ENCODE results near the gene CDK8.
"Not testable (repeated sequence)": the region's sequence is repeated elsewhere in the genome, so short reads cannot be mapped to it uniquely, and the experiment has no call there.

CDK8 gene

DNA sequence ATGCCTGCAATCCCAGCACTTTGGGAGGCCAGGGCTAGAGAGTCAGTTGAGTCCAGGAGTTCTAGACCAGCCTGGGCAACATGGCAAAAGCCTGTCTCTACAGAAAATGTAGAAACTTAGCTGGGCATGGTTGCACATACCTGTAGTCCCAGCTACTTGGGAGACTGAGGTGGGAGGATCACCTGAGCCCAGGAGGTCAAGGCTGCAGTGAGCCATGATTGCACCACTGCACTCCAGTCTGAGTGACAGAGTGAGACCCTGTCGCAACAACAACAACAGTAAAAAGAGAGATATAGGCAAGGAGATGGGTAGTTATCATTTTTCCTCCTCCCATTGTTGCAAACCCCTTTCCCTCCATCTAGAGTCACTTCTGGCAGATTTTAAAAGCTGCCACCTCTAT lies 62.2 kb downstream of the CDK8 start:
- not testable (repeated sequence) for DNase-seq (ENCODE audit: low read depth, low spot score)

DNA sequence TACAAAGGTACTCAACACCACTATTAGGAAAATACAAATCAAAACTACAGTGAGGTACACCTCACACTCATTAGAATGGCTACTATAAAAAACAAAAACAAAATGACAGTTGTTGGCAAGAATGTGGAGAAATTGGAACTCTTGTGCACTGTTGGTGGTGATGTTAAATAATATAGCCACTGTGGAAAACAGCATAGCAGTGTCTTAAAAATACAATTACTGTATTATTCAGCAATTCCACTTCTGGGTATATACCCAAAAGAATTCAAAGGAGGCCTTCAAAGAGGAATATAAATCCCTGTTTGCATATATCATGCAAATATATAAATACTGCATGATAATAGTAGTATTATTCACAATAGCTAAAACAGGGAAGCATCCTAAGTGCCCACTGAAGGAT lies 66.8 kb downstream of the CDK8 start:
- DNase-seq (ENCODE audit: low read depth, low spot score) = no peak

DNA sequence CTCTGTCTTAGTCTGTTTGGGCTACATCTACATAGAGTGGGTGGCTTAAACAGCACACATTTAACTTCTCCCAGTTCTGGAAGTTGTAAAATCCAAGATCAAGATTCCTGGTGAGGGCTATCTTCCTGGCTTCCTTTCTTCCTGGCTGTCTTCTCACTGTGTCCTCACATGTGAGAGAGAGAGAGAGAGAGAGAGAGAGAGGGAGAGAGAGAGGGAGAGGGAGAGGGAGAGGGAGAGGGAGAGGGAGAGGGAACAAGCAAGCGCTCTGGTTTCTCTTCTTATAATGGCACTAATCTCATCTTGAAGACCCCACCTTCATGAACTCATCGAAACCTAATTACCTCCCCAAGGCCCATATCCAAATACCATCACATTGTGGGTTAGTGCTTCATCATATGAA lies 69.2 kb downstream of the CDK8 start:
- DNase-seq (ENCODE audit: low read depth, low spot score) = no peak

DNA sequence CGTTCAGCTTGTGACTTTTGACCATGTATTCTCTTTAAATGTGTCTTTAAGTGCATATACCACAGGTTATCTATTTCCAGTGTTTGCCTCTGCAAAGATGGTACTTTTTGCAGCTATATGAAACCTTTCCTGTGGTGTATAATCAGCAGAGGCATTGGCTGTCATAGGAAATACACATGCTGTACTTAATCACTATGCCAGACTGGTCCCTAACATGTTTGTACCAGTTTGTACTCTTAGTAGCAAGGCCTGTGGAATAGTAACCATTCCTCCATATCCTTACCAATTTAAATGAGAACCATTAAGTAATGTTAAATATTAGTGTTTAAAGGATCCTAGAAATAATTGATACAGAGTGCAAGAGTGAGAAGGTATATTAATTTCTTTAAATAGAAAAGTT lies 69.8 kb downstream of the CDK8 start:
- no peak for DNase-seq (ENCODE audit: low read depth, low spot score)

DNA sequence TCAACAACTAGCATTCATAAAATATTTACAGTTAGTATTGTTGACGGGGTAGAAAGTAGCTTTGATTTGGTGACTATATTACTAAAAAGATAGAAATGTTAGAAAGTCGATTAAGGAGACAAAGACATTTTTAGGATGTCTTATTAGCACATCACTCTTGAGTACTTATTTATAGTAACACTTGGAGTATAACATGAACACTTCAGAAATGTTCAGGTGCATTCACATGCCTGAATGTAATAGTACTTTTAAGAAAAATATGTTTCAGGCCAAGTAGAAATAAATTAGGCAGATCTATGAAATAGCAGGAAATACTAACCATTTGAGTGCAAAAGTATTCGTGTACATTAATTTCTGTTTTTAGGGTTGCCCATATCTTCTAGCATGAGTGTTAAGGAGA lies 70.4 kb downstream of the CDK8 start:
- DNase-seq (ENCODE audit: low read depth, low spot score) = no peak

DNA sequence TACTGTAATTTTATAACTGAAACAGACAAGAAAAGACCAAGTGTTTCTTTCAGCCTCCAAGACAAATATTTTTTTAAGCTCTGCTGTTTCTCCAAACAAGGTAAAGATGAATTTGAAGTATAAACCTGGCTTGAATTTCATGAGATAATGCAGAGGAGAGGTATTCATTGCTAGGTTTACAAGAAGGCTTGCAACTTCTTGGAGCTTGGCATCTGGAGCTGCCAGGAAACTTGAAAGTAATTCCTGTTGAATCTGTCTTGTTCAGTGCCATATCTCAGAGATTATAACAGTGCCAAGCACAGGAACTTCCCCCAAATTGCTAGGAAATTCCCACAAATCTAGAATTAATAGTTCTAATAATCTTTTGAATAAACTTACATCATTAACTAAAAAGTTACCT lies 70.9 kb downstream of the CDK8 start:
- DNase-seq (ENCODE audit: low read depth, low spot score) = no peak

DNA sequence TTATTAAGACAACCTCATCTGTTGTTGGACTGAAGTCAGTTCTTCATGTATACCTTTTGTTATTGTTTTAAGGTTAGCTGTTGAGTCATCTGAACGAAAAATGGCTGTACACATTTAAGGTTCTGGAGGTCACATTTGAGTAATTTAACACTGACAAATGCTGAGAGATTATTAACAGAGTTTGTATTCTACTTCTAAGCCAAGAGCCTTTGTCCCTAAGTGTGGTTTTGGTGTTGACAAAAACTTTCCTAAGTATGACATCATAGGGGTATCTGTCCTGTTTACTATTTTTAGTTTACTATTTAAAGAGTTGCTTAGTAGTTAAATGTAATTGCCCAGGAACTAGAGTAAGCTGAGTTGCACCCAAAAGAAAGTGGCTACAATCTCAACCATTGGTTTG lies 71.9 kb downstream of the CDK8 start:
- DNase-seq (ENCODE audit: low read depth, low spot score) = no peak

DNA sequence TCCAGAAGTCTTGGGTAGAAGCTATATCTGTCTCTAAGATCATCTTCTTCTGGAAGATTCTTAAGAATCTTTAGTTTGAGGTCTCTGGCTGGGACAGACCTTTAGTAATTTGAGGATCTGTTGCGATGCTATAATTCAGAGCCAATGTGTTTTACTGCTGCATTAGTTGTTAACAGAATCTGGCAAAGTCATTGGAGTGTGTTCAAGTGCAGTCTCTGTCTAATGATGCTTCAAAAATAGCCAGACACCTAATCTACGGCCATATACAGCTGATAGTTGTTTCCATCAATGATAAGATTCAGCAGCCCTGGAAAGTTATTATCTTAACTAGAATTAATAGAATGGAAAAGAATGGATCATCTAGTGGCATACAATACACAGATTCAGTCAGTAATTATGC lies 72.6 kb downstream of the CDK8 start:
- DNase-seq (ENCODE audit: low read depth, low spot score) = no peak

DNA sequence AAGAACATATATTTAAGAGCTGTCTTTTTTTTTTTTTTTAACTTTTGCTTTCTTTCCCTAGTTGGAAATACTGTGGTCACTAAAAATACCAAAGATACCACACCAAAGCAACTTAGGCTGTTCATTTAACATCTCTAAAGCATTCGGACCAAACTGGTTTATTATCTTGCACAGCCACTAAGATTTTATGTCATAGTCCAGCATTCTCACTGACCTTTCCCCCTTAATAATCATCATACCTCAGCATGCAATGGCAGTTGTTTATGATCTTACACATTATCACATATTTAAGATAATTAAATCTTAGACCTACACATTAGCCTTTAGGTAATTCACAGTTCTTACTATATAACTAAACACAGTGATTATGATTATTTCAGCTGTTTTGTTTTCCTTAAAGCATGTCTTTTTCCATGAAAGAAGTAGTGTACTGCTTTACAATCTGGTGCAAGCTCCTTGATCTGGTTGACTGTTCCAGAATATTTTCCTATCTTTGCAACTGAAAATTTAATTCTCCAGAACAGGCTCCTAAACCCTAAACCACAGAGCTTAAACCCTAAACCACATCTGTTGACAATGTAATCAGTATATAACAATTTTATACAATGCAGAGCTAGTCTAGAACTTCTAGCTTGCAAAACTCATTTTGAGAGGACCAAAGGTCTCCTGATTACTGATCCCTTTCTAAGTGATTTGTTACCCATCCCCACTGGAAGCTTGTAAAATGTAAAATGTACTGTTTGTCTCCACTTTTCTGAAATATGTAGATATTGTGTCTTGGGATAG lies 74.2 kb downstream of the CDK8 start:
- no peak for DNase-seq (ENCODE audit: low read depth, low spot score)

DNA sequence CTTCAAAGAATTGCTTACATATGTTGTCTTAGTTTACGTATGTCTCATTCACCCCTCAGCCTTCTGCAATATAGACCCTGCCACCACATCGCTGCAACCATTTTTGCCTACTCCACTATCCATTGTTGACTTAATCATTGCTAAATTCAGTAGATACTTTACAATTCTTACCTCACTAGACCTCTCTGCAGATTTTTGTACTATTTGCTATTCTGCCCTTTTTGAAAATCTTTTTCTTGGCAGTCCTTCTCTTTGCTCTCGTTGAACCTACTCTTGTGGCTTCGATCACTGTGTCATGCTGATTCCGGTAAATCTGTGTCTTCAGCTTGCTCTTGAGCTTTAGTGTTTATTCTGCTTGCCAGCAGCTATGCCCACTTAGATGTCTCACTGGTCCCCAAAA lies 81.2 kb downstream of the CDK8 start:
- DNase-seq (ENCODE audit: low read depth, low spot score) = no peak

DNA sequence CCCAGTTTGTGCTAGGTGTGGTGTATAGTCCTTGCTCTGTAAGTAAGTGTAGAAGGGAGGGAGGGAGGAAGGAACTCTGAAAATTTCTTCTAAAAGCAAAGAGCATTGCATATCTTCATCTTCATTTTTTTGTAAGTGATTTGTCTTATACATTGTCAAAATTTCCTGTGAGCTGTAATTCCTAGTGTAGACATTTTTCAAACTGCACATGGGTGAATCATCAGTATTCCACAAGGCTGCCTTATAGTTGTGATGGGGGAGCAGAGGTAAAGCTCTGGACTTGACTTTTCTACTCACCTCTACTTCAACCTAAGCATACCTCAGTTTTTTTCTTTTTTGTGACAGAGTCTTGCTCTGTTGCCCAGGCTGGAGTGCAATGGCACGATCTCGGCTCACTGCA lies 86.9 kb downstream of the CDK8 start:
- no peak for DNase-seq (ENCODE audit: low read depth, low spot score)

DNA sequence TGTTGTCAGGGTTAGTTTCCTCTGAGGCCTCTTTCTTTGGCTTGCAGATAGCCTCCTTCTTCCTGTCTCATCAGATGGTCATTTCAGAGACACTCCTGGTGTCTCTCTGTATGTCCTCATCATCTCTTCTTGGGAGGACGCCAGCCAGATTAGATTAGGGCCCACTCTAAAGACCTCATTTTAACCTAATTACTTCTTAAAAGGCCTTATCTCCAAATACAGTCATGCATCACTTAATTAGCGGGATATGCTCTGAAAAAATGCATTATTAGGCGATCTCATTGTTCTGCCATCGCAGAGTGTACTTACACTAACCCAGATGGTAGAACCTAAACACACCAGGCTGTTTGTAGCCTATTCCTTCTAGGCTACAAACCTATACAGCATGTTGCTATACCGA lies 89.0 kb downstream of the CDK8 start:
- no peak for DNase-seq (ENCODE audit: low read depth, low spot score)

DNA sequence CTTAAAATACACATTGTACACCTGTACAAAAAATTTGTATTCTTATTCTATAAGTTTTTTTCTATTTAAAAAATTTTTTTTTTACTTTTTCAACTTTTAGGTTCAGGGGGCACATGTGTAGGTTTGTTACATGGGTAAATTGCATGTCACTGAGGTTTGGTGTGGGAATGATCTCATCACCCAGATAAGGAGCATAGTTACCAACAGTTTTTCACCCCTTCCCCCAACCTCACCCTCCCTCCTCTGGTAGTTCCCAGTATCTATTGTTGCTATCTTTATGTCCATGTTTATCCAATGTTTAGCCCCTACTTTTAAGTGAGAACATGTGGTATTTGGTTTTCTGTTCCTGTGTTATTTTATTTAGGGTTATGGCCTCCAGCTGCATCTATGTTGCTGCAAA lies 89.9 kb downstream of the CDK8 start:
- no peak for DNase-seq (ENCODE audit: low read depth, low spot score)

DNA sequence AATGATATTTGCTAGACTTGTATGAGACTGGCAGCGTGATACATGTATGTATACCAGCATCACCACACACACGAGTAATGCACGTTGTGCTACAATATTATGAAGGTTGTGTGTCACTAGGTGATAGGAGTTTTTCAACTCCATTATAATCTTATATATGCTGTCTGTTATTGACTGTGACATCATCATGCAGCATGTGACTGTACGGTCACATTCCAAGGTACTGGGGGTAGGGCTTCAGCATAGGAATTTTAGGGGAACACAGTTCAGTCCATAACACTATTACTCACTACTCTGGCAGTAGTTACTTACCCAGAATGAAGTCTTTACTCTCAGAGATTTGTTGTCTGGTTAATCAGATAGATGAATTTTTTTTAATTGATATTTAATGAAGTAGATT lies 91.1 kb downstream of the CDK8 start:
- no peak for DNase-seq (ENCODE audit: low read depth, low spot score)

DNA sequence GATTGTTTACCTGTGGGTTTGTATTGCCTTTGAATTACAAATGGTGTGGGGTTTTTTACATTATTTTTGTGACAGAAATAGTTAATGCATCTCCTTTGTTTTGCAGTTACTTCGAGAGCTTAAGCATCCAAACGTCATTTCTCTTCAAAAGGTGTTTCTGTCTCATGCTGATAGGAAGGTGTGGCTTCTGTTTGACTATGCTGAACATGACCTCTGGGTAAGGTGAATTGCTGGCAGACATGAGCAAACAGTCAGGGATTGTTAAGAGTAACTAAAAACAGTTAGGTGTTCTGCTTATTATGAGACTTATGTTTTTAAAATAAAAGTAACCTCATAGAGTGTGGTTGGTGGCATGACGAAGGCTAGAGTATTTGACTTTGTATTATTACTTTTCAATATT lies 95.0 kb downstream of the CDK8 start:
- no peak for DNase-seq (ENCODE audit: low read depth, low spot score)

DNA sequence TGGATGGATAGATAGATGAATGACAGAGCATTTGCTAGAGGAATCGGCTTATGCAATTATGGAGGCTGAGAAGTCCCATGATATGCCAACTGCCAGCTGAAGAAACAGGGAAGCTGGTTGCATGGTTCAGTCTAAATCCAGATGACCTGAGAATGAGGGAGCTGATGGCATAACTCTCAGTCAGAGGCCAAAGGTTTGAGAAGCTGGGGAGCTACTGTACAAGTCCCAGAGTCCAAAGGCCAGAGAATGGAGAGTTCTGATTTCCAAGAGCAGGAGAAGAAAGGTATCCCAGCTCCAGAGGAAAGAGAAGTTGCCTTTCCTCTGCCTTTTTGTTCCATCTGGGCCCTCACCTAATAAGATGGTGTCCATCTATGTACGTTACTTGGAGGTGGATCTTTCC lies 108.3 kb downstream of the CDK8 start:
- DNase-seq (ENCODE audit: low read depth, low spot score) = no peak

DNA sequence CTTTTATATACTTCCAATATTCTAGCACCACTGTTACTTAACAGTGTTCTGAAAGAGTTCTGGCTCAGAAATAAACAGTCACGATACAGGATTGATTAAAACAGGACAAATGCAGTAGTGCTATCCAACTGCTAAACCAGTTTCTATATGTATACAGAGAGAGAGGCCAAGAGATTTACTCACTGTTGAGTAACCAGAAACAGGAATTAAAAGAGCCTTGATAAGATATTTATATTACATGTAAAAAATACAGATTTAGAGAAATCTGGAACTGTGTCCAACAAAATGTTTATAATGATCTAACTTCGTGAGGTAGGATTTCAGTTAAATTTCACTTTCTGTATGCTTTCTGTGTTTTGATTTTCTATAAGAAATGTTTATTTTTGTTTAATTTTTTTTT lies 116.6 kb downstream of the CDK8 start:
- DNase-seq (ENCODE audit: low read depth, low spot score) = no peak

DNA sequence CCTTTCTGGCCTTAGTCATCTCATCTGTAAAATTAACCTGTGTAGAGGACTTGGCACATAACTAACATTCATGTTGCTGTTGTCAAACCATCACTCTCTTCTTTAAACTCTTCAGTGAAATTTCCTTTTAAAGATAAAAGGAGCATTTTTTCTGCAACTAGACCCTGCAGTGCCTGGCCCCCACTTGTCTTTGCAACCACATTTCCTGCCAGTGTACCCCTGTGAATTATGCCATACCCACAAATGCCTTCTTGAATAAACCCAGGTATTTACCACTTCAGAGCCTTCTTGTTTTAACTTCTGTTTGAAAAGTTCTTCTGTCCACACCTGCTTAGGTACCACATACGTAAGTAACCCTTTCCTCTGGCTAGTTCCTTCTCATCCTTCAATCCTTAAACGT lies 118.8 kb downstream of the CDK8 start:
- DNase-seq (ENCODE audit: low read depth, low spot score) = no peak

DNA sequence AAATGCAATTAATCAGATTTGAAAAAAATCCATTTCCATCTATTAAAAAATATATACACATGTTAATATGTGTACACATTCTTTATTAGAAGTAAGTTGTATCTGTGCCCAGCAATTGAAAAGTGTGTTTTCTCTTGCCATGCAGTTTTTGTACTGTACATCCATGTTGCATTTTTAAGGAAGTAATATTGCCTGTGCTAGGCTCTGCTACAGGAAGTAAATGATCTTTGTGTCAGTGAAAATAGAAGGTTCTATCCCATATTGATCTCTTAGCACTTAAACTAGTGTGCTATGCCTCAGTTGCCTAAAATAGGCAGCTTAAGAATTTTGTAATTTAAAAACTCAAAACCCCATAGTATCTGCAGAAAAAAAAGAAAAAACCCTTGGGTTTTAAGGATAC lies 122.5 kb downstream of the CDK8 start:
- no peak for DNase-seq (ENCODE audit: low read depth, low spot score)

DNA sequence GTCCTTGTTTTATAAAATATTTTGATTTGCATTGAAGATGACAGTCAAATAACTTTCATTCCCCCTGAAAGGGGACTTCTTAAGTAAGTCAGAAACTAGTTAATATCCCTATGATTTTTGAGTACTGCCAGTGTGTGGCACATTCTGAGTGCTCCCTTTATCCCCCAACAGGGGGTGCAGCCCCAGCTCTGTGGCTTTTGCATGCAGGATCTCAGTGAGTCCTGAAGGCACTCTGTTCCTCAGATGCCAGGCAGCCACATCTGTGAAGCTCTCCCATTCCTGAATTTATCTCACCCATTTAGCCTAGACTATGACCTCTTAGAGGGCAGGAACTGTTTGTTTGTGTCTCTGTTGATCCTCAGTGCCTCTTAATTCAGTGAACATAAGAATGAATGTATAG lies 123.1 kb downstream of the CDK8 start:
- DNase-seq (ENCODE audit: low read depth, low spot score) = no peak

DNA sequence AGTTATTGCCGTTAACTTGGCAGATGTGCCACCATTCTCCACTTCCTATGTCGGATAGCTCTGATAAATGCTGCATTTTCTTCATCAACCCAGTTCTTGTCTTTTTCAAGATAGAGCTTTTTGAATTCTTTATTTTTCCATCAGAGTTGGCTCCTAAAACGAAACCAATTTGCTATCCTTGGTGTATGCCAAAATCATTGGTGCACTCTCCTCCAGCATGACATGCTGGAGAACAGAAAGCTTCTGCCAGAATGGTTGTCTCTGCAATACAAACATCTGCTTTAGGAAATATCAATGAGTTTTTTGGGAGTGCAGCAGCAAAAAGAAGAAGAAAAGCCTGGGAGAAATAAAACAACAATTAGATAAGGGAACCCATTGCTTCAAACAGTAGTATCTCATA lies 124.2 kb downstream of the CDK8 start:
- no peak for DNase-seq (ENCODE audit: low read depth, low spot score)

DNA sequence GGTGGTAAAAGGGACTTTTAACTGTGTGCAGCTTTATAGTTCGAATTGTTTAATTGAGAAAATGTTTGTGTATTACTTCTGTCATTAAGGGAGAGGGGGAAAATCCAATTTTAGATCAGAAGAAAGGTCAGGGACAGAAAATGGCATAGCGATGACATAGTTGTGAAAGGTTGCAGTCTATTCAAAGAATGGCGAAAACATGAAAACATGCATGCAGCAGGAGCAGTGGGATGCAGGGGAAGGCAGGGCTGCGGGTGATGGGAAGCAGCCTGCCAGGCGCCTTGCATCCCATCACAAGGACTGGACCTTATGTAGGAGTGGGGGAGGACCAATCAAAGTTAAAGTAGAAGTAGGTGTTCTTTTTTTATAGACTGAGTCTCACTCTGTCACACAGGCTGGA lies 125.9 kb downstream of the CDK8 start:
- no peak for DNase-seq (ENCODE audit: low read depth, low spot score)

DNA sequence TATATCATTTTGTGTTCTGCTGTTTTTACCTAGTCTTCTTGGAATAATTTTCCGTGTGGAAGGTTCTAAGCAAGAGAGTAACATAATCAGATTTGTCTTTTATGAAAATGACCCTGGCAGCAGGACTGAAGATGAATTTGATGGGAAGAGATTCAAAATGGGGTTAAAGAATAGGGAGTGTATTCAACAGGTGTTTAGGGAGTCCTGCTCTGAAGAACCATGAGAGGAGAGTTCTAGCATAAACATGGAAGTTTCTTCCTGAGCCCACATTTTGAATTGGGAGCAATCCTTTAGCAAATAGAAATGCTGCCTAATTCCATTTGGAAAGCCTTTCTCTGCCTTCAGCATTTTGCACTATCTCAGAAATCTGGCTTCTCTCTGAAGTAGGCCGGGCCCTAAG lies 127.0 kb downstream of the CDK8 start:
- no peak for DNase-seq (ENCODE audit: low read depth, low spot score)

DNA sequence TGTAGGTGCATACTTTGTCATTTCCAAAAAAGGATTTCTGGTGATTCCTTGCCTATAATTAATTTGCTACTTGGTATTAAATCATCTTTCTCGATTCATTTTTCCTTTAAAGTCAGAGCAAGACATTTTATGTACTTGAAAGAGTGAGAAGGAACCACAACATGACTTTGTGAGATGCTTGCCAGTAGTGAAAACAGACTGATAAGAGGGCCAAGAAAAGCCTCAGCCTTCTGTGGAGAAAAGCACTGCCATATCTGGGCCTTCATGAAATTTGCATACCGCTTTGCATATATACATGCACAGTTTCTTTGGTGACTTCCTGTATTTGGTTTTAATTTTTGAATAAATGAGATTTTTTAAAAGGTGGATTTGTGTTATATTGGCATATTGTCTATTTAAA lies 128.4 kb downstream of the CDK8 start:
- no peak for DNase-seq (ENCODE audit: low read depth, low spot score)
